GM18526 (cell line): ENCODE measurements around the gene VPS4A.

ENCODE experiments used
- POLR2A ChIP-seq: IDR thresholded peaks from 3 replicates; pipeline ENCODE4 v1.6.1; 2011; ENCODE audit not compliant: insufficient read length; ENCODE audit errors: extremely low read depth

VPS4A gene

DNA sequence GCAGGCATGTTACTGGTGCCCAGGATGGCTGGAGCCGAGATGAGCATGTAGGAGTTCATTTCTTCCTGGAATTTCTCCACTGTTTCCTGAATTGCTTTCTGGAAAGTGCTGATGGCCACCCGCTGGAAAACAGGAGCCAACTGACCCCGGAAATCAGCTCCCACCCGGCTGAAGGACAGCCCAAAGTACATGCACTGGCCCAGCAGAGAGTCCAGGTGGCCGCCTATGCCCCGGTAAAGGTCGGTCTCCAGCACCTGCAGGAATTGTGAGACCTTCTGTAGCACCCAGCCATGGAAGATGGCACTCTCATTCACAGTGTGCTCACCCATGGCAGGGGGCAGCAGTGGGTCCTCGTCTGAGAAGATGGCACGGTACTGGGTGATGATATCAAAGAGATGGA is 23.5 kb downstream of the VPS4A start:
- no peak for TF ChIP-seq POLR2A

DNA sequence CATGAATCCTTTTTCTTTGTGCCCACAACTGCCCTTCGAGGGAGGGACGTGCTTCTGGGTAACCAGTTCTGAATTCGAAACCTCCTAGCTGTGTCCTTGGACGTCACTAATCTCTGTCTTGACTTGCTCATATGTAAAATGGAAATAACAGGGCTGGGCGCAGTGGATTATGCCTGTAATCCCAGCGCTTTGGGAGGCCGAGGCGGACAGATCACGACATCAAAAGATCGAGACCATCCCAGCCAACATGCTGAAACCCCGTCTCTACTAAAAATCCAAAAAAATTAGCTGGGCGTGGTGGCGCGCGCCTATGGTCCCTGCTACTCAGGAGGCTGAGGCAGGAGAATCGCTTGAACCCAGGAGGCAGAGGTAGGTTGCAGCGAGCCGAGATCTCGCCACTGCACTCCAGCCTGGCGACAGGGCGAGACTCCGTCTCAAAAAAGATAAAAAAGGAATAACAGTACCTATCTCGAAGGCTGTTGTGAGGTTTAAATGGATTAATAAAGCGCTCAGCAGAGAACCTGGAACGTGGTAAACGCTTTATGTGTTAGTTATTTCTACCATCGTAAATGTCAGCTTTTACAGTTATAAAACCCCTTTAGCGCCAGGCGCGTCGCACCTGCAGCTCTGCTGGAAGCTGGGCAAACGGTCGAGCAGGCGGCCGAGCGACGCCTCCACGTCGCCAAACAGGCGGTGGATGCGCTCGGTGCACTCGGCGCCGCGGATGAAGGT is 27.6 kb downstream of the VPS4A start:
- TF ChIP-seq POLR2A = no peak

GRCh38 chr16:69339289-69340094 is 28.3 kb downstream of the VPS4A start, which contains the start of the genes COG8 and NIP7:
Gene COG8, minus strand, starts transcription at chr16:69339564. Its CDS starts 12 bp downstream, at chr16:69339552.
Gene NIP7, plus strand, starts transcription at chr16:69339772. Its CDS starts 58 bp downstream, at chr16:69339830.
- TF ChIP-seq POLR2A = peak; percentile 93

DNA sequence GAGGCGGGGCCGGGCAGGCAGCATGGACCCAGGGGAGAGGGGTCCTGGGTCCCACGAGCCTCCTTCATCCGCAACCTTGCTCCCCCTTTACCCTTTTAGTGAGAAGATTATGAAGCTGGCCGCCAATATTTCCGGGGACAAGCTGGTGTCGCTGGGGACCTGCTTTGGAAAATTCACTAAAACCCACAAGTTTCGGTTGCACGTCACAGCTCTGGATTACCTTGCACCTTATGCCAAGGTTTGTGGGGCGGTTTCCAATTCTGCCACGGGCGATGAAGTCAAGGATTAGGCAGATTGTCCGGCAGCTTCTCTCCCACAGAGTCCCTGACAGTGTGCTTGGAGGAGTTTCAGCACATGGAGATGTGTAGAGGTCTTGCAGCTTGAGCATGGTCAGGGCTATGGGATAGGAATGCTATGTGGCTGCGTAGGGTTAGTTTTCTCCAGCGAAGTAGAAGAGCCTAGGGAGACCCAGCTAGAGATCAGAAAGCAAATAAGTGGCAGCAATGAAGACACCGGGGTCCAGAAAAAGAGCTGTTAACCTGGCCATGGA is 29.0 kb downstream of the VPS4A start:
- TF ChIP-seq POLR2A = no peak

DNA sequence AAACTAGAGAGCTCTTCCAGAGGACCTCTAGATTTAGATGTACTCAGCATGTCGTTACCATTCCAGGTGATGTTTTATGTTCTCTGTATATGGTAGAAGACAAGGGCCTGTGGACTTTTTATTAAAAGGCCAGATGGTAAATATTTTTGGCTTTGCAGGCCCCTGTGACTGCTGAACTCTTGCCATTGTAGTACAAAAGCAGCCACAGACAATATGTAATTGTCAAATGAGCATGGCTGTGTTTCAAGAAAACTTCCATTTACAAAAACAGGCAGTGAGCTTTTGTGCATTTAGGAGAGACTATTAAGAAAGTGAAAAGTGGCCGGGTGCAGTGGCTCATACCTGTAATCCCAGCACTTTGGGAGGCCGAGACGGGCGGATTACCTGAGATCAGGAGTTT is 33.0 kb downstream of the VPS4A start:
- no peak for TF ChIP-seq POLR2A

DNA sequence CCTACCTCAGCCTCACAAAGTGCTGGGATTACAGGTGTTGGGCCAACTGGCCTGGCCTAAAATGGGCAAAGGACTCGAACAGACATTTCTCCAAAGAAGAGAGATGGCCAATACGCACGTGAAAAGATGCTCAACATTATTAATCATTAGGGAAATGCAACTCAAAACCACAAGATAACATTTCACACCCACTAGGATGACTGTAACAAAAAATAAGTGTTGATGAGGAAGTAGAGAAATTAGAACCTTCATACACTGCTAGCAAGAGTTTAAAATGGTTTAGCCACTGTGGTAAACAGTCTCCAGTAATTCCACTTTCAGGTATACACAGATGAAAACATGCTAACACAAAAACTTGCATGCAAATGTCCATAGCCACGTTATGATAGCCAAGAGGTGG is 34.8 kb downstream of the VPS4A start:
- no peak for TF ChIP-seq POLR2A

DNA sequence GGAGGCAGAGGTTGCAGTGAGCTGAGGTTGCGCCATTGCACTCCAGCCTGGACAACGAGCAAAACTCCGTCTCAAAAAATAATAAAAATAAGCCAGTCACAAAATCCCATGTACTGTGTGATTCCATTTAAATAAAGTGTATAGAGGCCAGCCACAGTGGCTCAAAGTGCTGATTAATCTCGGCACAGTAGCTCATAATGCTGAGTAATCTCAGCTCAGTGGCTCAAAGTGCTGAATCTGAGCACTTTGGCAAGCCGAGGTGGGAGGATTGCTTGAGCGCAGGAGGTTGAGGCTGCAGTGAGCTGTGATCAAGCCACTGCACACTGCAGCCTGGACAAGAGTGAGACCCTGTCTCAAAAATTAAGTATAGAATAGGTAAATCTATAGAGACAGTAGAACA is 35.5 kb downstream of the VPS4A start:
- no peak for TF ChIP-seq POLR2A

GRCh38 chr16:69348222-69348621 is 37.1 kb downstream of the VPS4A start:
- TF ChIP-seq POLR2A = no peak

DNA sequence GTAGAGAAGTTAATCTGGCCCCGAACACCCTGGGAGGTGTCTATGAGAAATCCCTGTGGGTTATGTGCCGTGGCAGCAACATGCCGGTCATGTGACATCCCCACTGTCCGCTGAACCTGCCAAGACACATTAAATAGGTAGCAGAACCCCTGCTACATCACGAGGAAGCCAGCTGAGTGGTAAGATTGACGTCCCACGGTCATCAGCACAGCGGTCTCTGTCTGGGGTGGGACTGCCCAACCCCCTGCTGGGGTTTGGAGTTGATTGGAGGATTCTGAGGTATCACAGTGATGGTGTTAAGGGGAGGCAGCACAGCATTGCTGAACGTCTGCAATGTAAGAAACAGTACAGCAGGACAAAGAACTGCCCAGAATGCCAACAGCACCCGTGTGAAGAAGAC is 38.4 kb downstream of the VPS4A start:
- no peak for TF ChIP-seq POLR2A

DNA sequence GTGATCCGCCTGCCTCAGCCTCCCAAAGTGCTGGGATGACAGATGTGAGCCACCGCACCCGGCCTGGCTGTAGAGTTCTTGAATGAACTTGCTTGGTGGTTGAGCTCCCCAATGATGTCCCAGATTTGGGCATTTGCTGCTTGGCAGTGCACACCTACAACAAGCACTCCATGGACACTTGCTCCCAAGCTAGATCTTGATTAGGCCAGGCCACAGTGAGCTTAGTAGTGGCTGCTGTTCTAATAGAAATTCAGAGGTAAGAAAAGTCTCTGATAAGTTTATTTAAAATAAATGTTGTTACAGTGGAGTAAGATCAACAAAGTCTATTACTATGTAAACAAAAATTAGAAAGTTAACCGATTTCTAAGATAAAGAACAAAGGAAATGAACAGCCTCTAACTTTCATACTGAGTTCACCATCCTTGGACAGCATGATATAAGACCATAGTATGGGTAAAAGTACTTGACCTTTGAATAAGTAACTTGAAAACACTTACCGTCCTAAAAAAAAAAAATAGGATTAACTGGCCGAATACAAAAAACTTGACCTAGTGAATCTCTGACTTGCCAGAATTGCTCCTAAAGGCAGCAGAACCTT is 39.5 kb downstream of the VPS4A start:
- no peak for TF ChIP-seq POLR2A

DNA sequence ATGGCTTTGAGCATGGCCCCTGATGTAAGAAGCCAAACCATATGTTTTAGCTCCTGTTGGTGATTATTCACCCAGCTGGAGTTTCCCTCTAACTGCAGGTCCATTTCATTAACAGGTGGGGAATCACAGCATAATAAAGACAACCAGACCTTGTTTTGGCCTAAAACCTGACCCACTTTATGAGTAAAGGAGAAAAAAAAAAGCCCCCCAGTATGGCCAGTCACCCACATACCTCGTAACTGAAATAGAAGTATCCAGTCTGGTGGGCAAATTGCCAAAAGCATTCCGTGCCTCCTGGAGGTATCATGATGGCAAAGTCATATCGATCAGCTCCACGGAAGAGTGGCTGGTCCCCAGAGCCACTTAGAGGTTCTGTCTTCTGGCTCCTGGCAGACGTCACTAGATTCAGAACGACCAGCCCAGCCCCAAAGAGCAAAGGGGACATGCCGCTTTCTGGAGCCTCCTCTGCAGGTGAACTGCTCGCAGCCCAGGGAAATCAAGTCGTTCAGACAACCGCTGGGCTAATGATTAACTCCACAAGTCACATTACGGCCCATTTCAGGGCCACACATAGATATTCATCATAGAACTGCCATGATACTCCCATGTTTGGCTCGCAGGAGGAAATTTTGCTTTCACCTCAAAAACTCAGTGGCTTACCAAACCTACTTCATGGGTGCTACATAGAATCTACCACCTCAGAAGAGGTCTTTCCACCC is 40.3 kb downstream of the VPS4A start, which contains the start of gene TMED6:
TSS of gene TMED6 (minus strand) at position 478 of the 719 bp plus-strand sequence. CDS start at position 445, 33 bp downstream.
- no peak for TF ChIP-seq POLR2A

DNA sequence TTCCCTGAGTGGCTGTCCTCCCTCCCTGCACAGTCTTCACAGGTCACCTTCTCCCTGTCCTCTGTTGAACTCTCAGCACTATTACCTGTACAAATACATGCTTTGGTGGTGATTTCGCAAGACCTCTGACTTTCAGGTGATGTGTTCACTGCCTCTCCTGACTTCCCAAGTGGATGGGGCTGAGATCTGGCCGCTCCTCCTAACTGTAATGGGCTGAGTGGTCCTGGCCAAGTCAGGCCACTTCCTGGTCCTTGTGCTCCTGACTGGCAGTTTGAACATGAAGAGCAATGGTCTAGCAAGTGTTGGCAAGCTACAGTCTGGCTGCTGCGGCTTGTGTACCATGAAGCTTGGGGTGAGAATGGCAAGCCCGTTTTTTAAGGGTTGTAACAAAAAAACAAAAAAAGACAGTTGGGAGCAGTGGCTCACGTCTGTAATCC is 52.1 kb downstream of the VPS4A start:
- TF ChIP-seq POLR2A = no peak

GRCh38 chr16:69364088-69364487 is 52.9 kb downstream of the VPS4A start:
- TF ChIP-seq POLR2A = no peak

DNA sequence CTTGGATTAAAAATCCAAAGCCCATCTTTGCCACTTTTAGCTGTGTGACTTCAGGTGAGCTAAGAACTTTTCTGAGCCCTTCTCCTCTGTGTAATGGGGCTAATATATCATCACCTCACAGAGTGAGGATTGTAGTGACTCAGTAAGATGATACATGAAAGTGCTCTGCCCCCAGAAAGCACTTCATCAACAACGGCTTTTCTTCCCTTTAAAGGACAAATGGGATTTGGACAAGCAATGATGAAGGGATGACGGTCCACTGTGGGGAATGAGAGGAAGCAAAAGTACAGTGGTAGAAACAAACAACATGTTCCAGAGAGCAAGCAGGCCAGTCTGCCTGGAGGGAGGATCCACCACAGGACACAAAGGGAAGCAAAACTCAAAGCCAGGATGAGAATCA is 54.8 kb downstream of the VPS4A start:
- no peak for TF ChIP-seq POLR2A

DNA sequence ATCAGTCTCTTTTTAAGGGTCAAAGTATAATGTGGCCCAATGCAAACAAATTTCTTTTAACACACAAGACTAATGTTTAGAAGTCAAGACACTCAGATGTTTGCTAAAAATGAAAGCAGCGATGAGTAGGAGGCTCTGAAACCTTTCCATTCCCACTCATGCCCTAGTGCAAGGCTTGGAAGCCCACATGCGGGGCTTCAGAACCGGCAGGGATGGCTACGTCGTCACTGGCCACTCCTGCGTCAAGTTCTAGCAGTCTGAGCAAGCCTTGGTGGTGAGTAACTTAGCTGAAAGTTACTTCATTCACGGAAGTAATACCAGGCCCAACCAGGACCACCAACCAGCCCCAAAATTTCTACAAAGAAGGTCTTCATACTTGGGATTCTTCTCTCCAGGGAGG is 55.3 kb downstream of the VPS4A start:
- no peak for TF ChIP-seq POLR2A
